A673 (cell line): ENCODE results near the gene TBX5. TPM values are rescaled to one million over a fixed set of nuclear protein-coding genes. Genes with fewer than 3 reads are reported as not detected.

Experiments
- BruUV-seq: library from RNA; stranded (reverse); fragments of 400-500 nt; replicated peaks from 2 replicates; lab custom pipeline; 2021; lab: Mats Ljungman, UMichigan
- CTCF ChIA-PET: fragments of 300-600 bp; sonication (Branson Sonifier 250); formaldehyde crosslinking; loops from one replicate; lab custom pipeline; 2022; ENCODE audit warnings: antibody characterized with exemption; lab: Charles Lee
- POLR2A ChIA-PET: fragments of 300-600 bp; sonication (Branson Sonifier 250); formaldehyde crosslinking; loops from one replicate; lab custom pipeline; 2022; ENCODE audit warnings: antibody characterized with exemption; ENCODE audit not compliant: low non-redundant PET; lab: Charles Lee
- DNase-seq: peaks from one replicate; pipeline ENCODE4 v3.0.0-alpha.2; 2015; ENCODE audit warnings: low spot score
- H3K27ac ChIP-seq: fragments of 200-600 bp; sonication (generic); 2 replicates; pipeline ENCODE4 v1.5.1; 2016; ENCODE audit warnings: mixed run types, low read depth, mild to moderate bottlenecking, mixed read lengths, antibody characterized with exemption, low read length; ENCODE audit not compliant: poor library complexity, severe bottlenecking
- H3K27me3 ChIP-seq: fragments of 200-600 bp; sonication (generic); replicated peaks from 2 replicates; pipeline ENCODE4 v1.6.1; 2017; ENCODE audit warnings: mixed run types, low read depth, mild to moderate bottlenecking, mixed read lengths, antibody characterized with exemption, low read length; ENCODE audit not compliant: insufficient read depth, poor library complexity
- H3K36me3 ChIP-seq: fragments of 200-600 bp; sonication (generic); 2 replicates; pipeline ENCODE4 v1.6.1; 2016; ENCODE audit warnings: mixed run types, mild to moderate bottlenecking, mixed read lengths, antibody characterized with exemption, low read length; ENCODE audit not compliant: insufficient read depth, poor library complexity, severe bottlenecking
- H3K4me1 ChIP-seq: fragments of 200-600 bp; sonication (generic); 2 replicates; pipeline ENCODE4 v1.6.1; 2017; ENCODE audit warnings: mixed run types, mild to moderate bottlenecking, mixed read lengths, antibody characterized with exemption, low read length; ENCODE audit not compliant: insufficient read depth, poor library complexity, severe bottlenecking
- H3K4me3 ChIP-seq: fragments of 200-600 bp; sonication (generic); 2 replicates; pipeline ENCODE4 v1.5.1; 2016; ENCODE audit warnings: low read depth, mixed run types, mild to moderate bottlenecking, mixed read lengths, low read length; ENCODE audit not compliant: poor library complexity, severe bottlenecking
- H3K9me3 ChIP-seq: fragments of 200-600 bp; sonication (generic); 2 replicates; pipeline ENCODE4 v1.6.1; 2016; ENCODE audit warnings: mixed run types, low read depth, mild to moderate bottlenecking, mixed read lengths, antibody characterized with exemption, low read length; ENCODE audit not compliant: poor library complexity, severe bottlenecking
- CTCF ChIP-seq: fragments of 300-800, 200-600 bp; sonication (generic); conservative IDR thresholded peaks from 2 replicates; pipeline ENCODE4 v1.5.1; 2017; ENCODE audit warnings: low read depth, mild to moderate bottlenecking, antibody characterized with exemption, low read length, moderate library complexity, mixed read lengths
- EZH2 ChIP-seq: fragments of 200-600 bp; sonication (generic); IDR thresholded peaks from 2 replicates; pipeline ENCODE4 v1.6.1; 2017; ENCODE audit warnings: borderline replicate concordance, low read depth, mild to moderate bottlenecking, mixed read lengths, antibody characterized with exemption, low read length; ENCODE audit not compliant: poor library complexity, severe bottlenecking
- intact Hi-C: fragments of 100-400 bp; cut with micrococcal nuclease; formaldehyde crosslinking; loops from one replicate; pipeline ENCODE4 v1.10.0; 2022; ENCODE audit not compliant: unreplicated experiment
- total RNA-seq: library from RNA; stranded (reverse); gene quantifications from 2 replicates; pipeline ENCODE4 v1.2.3, GENCODE V29; 2021

The TBX5 gene
- total RNA-seq, 1 experiment from 2014 or later = 2.1 TPM

DNA sequence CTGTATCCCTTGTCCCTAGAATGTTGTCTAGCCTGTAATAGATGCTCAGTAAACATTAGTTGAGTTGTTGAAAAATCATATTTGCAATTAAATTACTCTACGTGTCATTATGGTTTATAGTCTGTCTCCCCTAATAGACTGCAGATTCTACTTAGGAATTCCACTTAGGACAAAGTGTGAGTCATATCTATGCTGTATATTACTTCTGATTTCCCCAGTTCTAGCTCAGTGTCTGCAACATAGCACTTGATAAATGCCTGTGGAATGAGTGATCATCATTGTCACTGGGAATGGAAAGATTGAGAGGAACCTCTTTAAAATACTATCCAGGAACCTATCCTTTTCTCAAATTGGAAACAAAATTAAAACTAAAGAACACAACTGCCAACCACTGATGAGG, 99.3 kb downstream of the TBX5 start:
- H3K4me1 ChIP-seq = no peaks in the 10 kb centered on the region
- no peak overlapping the region for H3K4me3 ChIP-seq
- no peak overlapping the region for H3K27ac ChIP-seq
- DNase-seq = no peak
- H3K9me3 ChIP-seq = no peaks in the 10 kb centered on the region
- ChIA-PET CTCF (no interaction called here), POLR2A (no interaction called here)
- intact Hi-C loops = no loop called here
- no peaks in the 10 kb centered on the region for H3K27me3 ChIP-seq
- no peaks in the 10 kb centered on the region for H3K36me3 ChIP-seq
- TF ChIP-seq EZH2 (no peak), CTCF (no peak)
- no TSS peak for BruUV-seq

DNA sequence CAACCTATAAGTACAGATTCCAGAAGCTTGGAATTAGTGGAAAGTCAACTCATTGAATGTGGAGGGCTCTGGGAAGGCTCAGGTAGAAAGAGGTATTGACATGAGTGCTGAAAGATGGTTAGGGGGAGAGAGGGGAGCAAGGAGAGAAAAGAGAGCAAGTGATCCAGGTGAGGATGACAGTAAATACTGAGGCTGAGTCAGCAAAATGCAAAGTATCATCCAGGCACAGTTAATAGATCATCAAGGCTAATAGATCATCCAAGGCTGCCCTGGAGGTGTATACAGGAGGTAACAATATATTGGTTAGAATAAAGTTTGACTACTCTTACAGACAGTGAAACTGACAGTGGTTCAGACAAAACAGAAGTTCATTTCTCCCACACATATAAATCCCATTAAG, 100.5 kb downstream of the TBX5 start:
- Histone ChIP-seq H3K9me3 (no peaks in the 10 kb centered on the region), H3K4me3 (no peak overlapping the region), H3K27ac (no peak overlapping the region), H3K4me1 (no peaks in the 10 kb centered on the region), H3K36me3 (no peaks in the 10 kb centered on the region), H3K27me3 (no peaks in the 10 kb centered on the region)
- ChIA-PET POLR2A (no interaction called here), CTCF (no interaction called here)
- no TSS peak for BruUV-seq
- no peak for DNase-seq
- no peak for TF ChIP-seq CTCF
- no peak for TF ChIP-seq EZH2
- intact Hi-C loops = no loop called here
